CD4-positive, alpha-beta T cell treated with Interleukin-15 for 4 hours (primary cell): Measurements from ENCODE around the gene CAMK1G.
A peak's percentile ranks its signal among the peaks of the same experiment; 100 is the strongest.

Experiments
- DNase-seq: peaks from one replicate; pipeline ENCODE4 v3.0.0-alpha.2; 2020; ENCODE audit warnings: low spot score

The CAMK1G gene

GRCh38 chr1:209643285-209644020 lies 59.9 kb downstream of the CAMK1G start:
- DNase-seq, result no peak

GRCh38 chr1:209645574-209646452 lies 62.3 kb downstream of the CAMK1G start:
- no peak for DNase-seq

- DNase-seq, result no peak
These were observed 63.0 kb downstream of the CAMK1G start for GRCh38 chr1:209646558-209646957.

- no peak for DNase-seq
These were observed 63.6 kb downstream of the CAMK1G start for GRCh38 chr1:209647156-209647555.

GRCh38 chr1:209648346-209648745 lies 64.8 kb downstream of the CAMK1G start:
- DNase-seq, result no peak

GRCh38 chr1:209648931-209649776 lies 65.6 kb downstream of the CAMK1G start:
- DNase-seq, result peak; percentile 15

GRCh38 chr1:209650454-209650853 lies 66.9 kb downstream of the CAMK1G start:
- DNase-seq, result no peak

- DNase-seq, result peak; percentile 66
These were observed 67.6 kb downstream of the CAMK1G start for GRCh38 chr1:209651138-209651587.

GRCh38 chr1:209652121-209652735 lies 68.7 kb downstream of the CAMK1G start, which contains the start of gene LAMB3:
Gene LAMB3, minus strand, starts transcription at chr1:209652425. Its CDS starts 1,481 bp downstream, at chr1:209650944.
- no peak for DNase-seq

- DNase-seq, result peak; percentile 35
These were observed 69.4 kb downstream of the CAMK1G start for GRCh38 chr1:209652873-209653401.

- DNase-seq, result no peak
These were observed 70.4 kb downstream of the CAMK1G start for GRCh38 chr1:209653915-209654351.

- no peak for DNase-seq
These were observed 72.1 kb downstream of the CAMK1G start for GRCh38 chr1:209655411-209656231.

- no peak for DNase-seq
These were observed 73.8 kb downstream of the CAMK1G start for GRCh38 chr1:209657140-209657879.

GRCh38 chr1:209657918-209658317 lies 74.4 kb downstream of the CAMK1G start:
- no peak for DNase-seq

- DNase-seq, result no peak
These were observed 76.4 kb downstream of the CAMK1G start for GRCh38 chr1:209659909-209660308.

GRCh38 chr1:209661071-209661470 lies 77.6 kb downstream of the CAMK1G start:
- no peak for DNase-seq

GRCh38 chr1:209662879-209663327 lies 79.4 kb downstream of the CAMK1G start:
- no peak for DNase-seq
